Progenitor cell of endocrine pancreas (in vitro differentiated cells): Measurements from ENCODE around the gene RGL2. TPM values are rescaled to one million over a fixed set of nuclear protein-coding genes. Genes with fewer than 3 reads are reported as not detected.

Experiments
- DNase-seq: peaks from one replicate; pipeline ENCODE4 v3.0.0; 2021; ENCODE audit warnings: low spot score; ENCODE audit not compliant: unreplicated experiment
- H3K27ac Mint-ChIP-seq: 2 replicates; pipeline ENCODE4 v1.8.0; 2021; ENCODE audit warnings: mild to moderate bottlenecking, moderate library complexity, mixed read lengths
- H3K27me3 Mint-ChIP-seq: 2 replicates; pipeline ENCODE4 v1.8.0; 2021; ENCODE audit warnings: mixed read lengths
- H3K36me3 Mint-ChIP-seq: 2 replicates; pipeline ENCODE4 v1.8.0; 2022; ENCODE audit warnings: mixed read lengths; ENCODE audit not compliant: insufficient read depth
- H3K4me1 Mint-ChIP-seq: 2 replicates; pipeline ENCODE4 v1.8.0; 2021; ENCODE audit warnings: low read depth, mixed read lengths
- H3K4me3 Mint-ChIP-seq: 2 replicates; pipeline ENCODE4 v1.8.0; 2021; ENCODE audit warnings: low read depth, mild to moderate bottlenecking, moderate library complexity, mixed read lengths
- H3K9me3 Mint-ChIP-seq: 2 replicates; pipeline ENCODE4 v1.8.0; 2021; ENCODE audit warnings: low read depth, mixed read lengths
- CTCF ChIP-seq: fragments of 200-600 bp; sonication (generic); IDR thresholded peaks from one replicate; pipeline ENCODE4 v1.5.0; 2021; ENCODE audit warnings: antibody characterized with exemption, mild to moderate bottlenecking; ENCODE audit not compliant: unreplicated experiment
- microRNA-seq: library from miRNA; unstranded; fragments of <30 nt; microRNA quantifications from one replicate; pipeline ENCODE4 v1.1.0, GENCODE V29; 2020; ENCODE audit warnings: borderline number of aligned reads; ENCODE audit not compliant: unreplicated experiment
- total RNA-seq: library from RNA; stranded (reverse); gene quantifications from 2 replicates; pipeline ENCODE4 v1.2.1, GENCODE V29; 2021

The RGL2 gene
- total RNA-seq, 1 donor from 2014 or later = 196 TPM

GRCh38 chr6:33241968-33242367 lies 56.8 kb downstream of the RGL2 start:
- Mint-ChIP-seq H3K4me1 (no peaks in the 10 kb centered on the region), H3K27me3 (peaks cover 50% of the 10 kb centered on the region), H3K36me3 (no peaks in the 10 kb centered on the region), H3K27ac (no peak overlapping the region), H3K9me3 (no peaks in the 10 kb centered on the region), H3K4me3 (no peak overlapping the region)
- no peak for DNase-seq
- TF ChIP-seq CTCF = no peak

Small RNA genes within 50 kb of the gene (microRNA-seq; reads per million reads assigned to microRNA genes)
- gene MIR6834 = not detected
- gene MIR6873 = not detected

Other genes starting within 250 kb of the RGL2 start
- 0.89 and 1.8 TPM in 2 replicates for gene HLA-DPA1, start 225.3 kb downstream of the RGL2 start, total RNA-seq
- gene HLA-DPB1, start 223.0 kb downstream of the RGL2 start, total RNA-seq = 13.5 and 17.9 TPM in 2 replicates
- gene COL11A2, start 106.5 kb downstream of the RGL2 start, total RNA-seq = 4.3 and 5.3 TPM in 2 replicates
- 44.3 and 47.1 TPM in 2 replicates for gene RXRB, start 98.3 kb downstream of the RGL2 start, total RNA-seq
- gene SLC39A7, start 98.1 kb downstream of the RGL2 start, total RNA-seq = 108 and 109 TPM in 2 replicates
- 7.0 and 9.2 TPM in 2 replicates for gene HSD17B8, start 94.3 kb downstream of the RGL2 start, total RNA-seq
- gene RING1, start 90.4 kb downstream of the RGL2 start, total RNA-seq = 56.2 and 62.4 TPM in 2 replicates
- 77.2 and 81.7 TPM in 2 replicates for gene VPS52, start 27.1 kb downstream of the RGL2 start, total RNA-seq
- 1,974 and 2,131 TPM in 2 replicates for gene RPS18, start 26.9 kb downstream of the RGL2 start, total RNA-seq
- gene B3GALT4, start 21.8 kb downstream of the RGL2 start, total RNA-seq = 5.3 and 5.7 TPM in 2 replicates
- 47.5 and 53.4 TPM in 2 replicates for gene WDR46, start 9.7 kb downstream of the RGL2 start, total RNA-seq
- gene PFDN6, start 9.3 kb downstream of the RGL2 start, total RNA-seq = 46.1 and 52.1 TPM in 2 replicates
- gene TAPBP, start 15.1 kb upstream of the RGL2 start, total RNA-seq = 20.2 and 22.3 TPM in 2 replicates
- gene ZBTB22, start 18.8 kb upstream of the RGL2 start, total RNA-seq = 27.3 and 28.1 TPM in 2 replicates
- 47.5 and 48.4 TPM in 2 replicates for gene DAXX, start 24.0 kb upstream of the RGL2 start, total RNA-seq
- gene KIFC1, start 92.9 kb upstream of the RGL2 start, total RNA-seq = 45.5 and 46.6 TPM in 2 replicates
- 58.1 and 58.4 TPM in 2 replicates for gene PHF1, start 112.1 kb upstream of the RGL2 start, total RNA-seq
- gene CUTA, start 119.2 kb upstream of the RGL2 start, total RNA-seq = 252 and 264 TPM in 2 replicates
- gene SYNGAP1, start 121.1 kb upstream of the RGL2 start, total RNA-seq = 59.9 and 60.3 TPM in 2 replicates
- gene ZBTB9, start 155.6 kb upstream of the RGL2 start, total RNA-seq = 15.4 and 15.7 TPM in 2 replicates